ENCODE results near the gene CAMK2A.

The CAMK2A gene

GRCh38 chr5:150219142-150219541 is 70.4 kb downstream of the CAMK2A start:
- no peak for TF ChIP-seq CTCF (conservative IDR thresholded peaks at IDR 0.05; ENCODE audit: low read depth)
- ChIA-PET POLR2A (ENCODE audit: low non-redundant PET) (no interaction called here), CTCF (interaction anchor here (0.7 to 2.0 kb wide), 13 partner anchors 11 to 214 kb away, joined by 3 to 16 read pairs (median 5); no protein-coding TSS in a partner anchor)
- no peak overlapping the region for H3K27ac ChIP-seq
- peak; percentile 34 for DNase-seq (ENCODE audit: low spot score)

GRCh38 chr5:150218693-150219035 is 70.9 kb downstream of the CAMK2A start:
- H3K27ac ChIP-seq = no peak overlapping the region
- CTCF ChIA-PET = interaction anchor here (0.6 to 2.0 kb wide), 34 partner anchors 9 to 582 kb away, joined by 3 to 16 read pairs (median 4); no protein-coding TSS in a partner anchor
- POLR2A ChIA-PET (ENCODE audit: low non-redundant PET) = no interaction called here
- no peak for DNase-seq (ENCODE audit: low spot score)
- no peak for TF ChIP-seq CTCF (conservative IDR thresholded peaks at IDR 0.05; ENCODE audit: low read depth)

GRCh38 chr5:150217873-150218692 is 71.5 kb downstream of the CAMK2A start:
- ChIA-PET POLR2A (ENCODE audit: low non-redundant PET) (no interaction called here), CTCF (interaction anchor here (0.6 to 2.0 kb wide), 35 partner anchors 8 to 582 kb away, joined by 3 to 16 read pairs (median 4); no protein-coding TSS in a partner anchor)
- DNase-seq (ENCODE audit: low spot score) = peak; percentile 91
- peak; percentile 95 for TF ChIP-seq CTCF (conservative IDR thresholded peaks at IDR 0.05; ENCODE audit: low read depth)
- H3K27ac ChIP-seq = no peak overlapping the region

- H3K27ac ChIP-seq = no peak overlapping the region
- DNase-seq (ENCODE audit: low spot score) = no peak
- ChIA-PET POLR2A (ENCODE audit: low non-redundant PET) (no interaction called here), CTCF (interaction anchor here (0.6 to 2.0 kb wide), 6 partner anchors 8 to 133 kb away, joined by 3 to 10 read pairs (median 4); no protein-coding TSS in a partner anchor)
- TF ChIP-seq CTCF (conservative IDR thresholded peaks at IDR 0.05; ENCODE audit: low read depth) = no peak
Observed at GRCh38 chr5:150217038-150217437, 72.5 kb downstream of the CAMK2A start.

- ChIA-PET POLR2A (ENCODE audit: low non-redundant PET) (no interaction called here), CTCF (interaction anchor here (0.5 to 0.7 kb wide), 5 partner anchors 28 to 378 kb away, joined by 3 read pairs; no protein-coding TSS in a partner anchor)
- DNase-seq (ENCODE audit: low spot score) = no peak
- TF ChIP-seq CTCF (conservative IDR thresholded peaks at IDR 0.05; ENCODE audit: low read depth) = no peak
- no peak overlapping the region for H3K27ac ChIP-seq
Observed at GRCh38 chr5:150215979-150216944, 73.3 kb downstream of the CAMK2A start.

GRCh38 chr5:150214289-150214688 is 75.3 kb downstream of the CAMK2A start:
- ChIA-PET POLR2A (ENCODE audit: low non-redundant PET) (no interaction called here), CTCF (interaction anchor here (0.6 to 1.1 kb wide), 5 partner anchors 14 to 124 kb away, joined by 3 to 10 read pairs (median 6); no protein-coding TSS in a partner anchor)
- H3K27ac ChIP-seq = no peak overlapping the region
- no peak for DNase-seq (ENCODE audit: low spot score)
- no peak for TF ChIP-seq CTCF (conservative IDR thresholded peaks at IDR 0.05; ENCODE audit: low read depth)

Measured in RWPE1 (cell line).